GM12891 (cell line): ENCODE measurements around the gene PPM1D.

ENCODE experiments used
- POLR2A ChIP-seq: IDR thresholded peaks from 2 replicates; pipeline ENCODE4 v1.6.1; 2011; ENCODE audit warnings: low read depth, low read length, control low read depth
- POLR2AphosphoS5 ChIP-seq: IDR thresholded peaks from 2 replicates; pipeline ENCODE4 v1.6.1; 2011; ENCODE audit warnings: low read depth, low read length, control low read depth
- SPI1 ChIP-seq: IDR thresholded peaks from 2 replicates; pipeline ENCODE4 v1.6.1; 2011; ENCODE audit warnings: low read depth, low read length, control low read depth
- TAF1 ChIP-seq: IDR thresholded peaks from 2 replicates; pipeline ENCODE4 v1.6.1; 2011; ENCODE audit warnings: low read depth, low read length, control low read depth

- TF ChIP-seq TAF1: no peak
- no peak for TF ChIP-seq POLR2A
- TF ChIP-seq POLR2AphosphoS5: no peak
- no peak for TF ChIP-seq SPI1
These were observed 40.4 kb upstream of the PPM1D start for GRCh38 chr17:60559659-60559994.
